ENCODE measurements around the gene PASK. TPM values are rescaled to one million over a fixed set of nuclear protein-coding genes. Genes with fewer than 3 reads are reported as not detected.
A peak's percentile ranks its signal among the peaks of the same experiment; 100 is the strongest.

Gene PASK
- total and polyA plus RNA-seq, 9 of the 15 experiments (the other 6 are each of a cell fraction or from before 2014, with no cell fraction given), result 1.5 to 30.3 (median 9.9) TPM

GRCh38 chr2:241149675-241149924 is 328 bp upstream of the PASK start (continued):
- TF ChIP-seq MGA (IDR thresholded peaks at IDR 0.05) (0 out of 2 replicates have a peak, but pooled peaks have one; percentile 10), TFAP4 (CRISPR knock-in tag; IDR thresholded peaks at IDR 0.05; ENCODE audit: borderline replicate concordance) (peak; percentile 75), ZNF395 (CRISPR knock-in tag; IDR thresholded peaks at IDR 0.05) (0 out of 2 replicates have a peak, but pooled peaks have one; percentile 6), CEBPB (tag; IDR thresholded peaks at IDR 0.05) (no peak), RBBP5 (IDR thresholded peaks at IDR 0.05; ENCODE audit: borderline replicate concordance, insufficient read depth, low read length, poor library complexity, severe bottlenecking) (peak; percentile 60), HINFP (tag; conservative IDR thresholded peaks at IDR 0.05; ENCODE audit: low read depth) (0 out of 2 replicates have a peak, but pooled peaks have one; percentile 29), FOXM1 (IDR thresholded peaks at IDR 0.05; ENCODE audit: low read depth) (no peak), FOXM1 (CRISPR knock-in tag; IDR thresholded peaks at IDR 0.05; ENCODE audit: low read depth) (0 out of 2 replicates have a peak, but pooled peaks have one; percentile 4), FOXK1 (CRISPR knock-in tag; IDR thresholded peaks at IDR 0.05; ENCODE audit: borderline replicate concordance) (0 out of 2 replicates have a peak, but pooled peaks have one; percentile 56), SP1 (CRISPR knock-in tag; IDR thresholded peaks at IDR 0.05) (peak; percentile 34)
